Measurements from ENCODE around the gene OSM.
"Not testable (repeated sequence)": the region's sequence is repeated elsewhere in the genome, so short reads cannot be mapped to it uniquely, and the experiment has no call there.

Gene OSM

DNA sequence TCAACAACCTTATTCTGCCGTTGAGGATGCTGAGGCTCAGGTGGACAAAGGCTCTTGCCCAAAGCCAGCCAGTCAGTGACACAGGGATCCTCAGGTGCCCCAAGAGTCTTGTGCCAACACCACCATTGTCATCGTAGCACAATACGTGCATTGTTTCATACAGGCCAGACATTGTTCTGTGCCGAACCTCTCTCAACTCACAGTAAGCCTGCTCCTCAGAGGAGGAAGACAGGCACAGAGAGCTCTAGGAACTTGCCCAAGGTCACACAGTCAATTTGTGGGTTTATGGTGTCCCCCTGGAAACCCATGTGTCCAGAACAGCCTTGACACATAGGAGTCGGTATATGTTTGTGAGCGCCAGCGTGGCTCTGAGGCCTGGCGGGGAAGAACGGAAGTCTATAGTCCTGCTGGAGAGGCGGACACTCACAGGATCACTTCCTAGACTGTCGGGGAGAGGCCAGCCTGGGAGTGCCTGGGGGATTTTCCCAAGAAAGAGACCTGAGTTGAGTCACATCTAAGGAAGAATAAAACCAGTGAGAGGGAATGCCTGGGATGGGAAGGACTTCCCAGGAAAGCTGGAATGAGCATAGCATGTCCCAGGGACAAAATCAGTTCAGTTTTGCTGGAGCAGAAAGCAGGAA lies 40.3 kb downstream of the OSM start:
- no peak for DNase-seq (ENCODE audit: low spot score)

DNA sequence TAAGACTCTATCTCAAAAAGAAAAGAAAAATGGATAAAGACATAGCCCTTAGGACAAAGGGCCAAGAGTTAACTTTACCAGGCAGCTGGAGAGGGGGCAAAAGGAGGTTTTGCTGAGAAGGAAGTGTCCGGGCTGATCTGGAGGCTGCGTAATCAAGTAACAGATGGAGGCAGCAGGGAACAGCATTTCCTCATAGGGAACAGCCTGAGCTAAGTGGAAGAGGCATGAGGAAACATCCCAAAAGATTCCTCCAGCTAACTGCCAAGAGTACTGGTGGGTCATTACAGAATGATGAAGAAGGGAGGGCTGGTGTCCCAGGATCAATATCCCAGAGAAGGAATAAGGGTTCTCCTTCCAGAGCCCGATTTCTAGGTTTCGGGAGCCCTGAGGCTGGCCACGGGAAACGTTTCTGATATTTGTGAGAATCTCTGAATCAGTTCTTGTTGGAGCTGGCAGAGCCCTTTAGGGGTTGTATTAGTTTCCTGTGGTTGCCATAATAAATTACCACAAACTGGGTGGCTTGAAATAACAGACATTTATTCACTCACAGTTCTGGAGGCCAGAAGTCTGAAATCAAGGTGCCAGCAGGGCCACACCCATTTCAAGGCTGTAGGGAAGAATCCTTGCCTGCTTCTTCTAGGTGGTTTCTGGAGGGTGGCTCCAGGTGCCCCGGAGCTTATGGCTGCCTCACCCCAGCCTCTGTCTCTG lies 41.3 kb downstream of the OSM start:
- no peak for DNase-seq (ENCODE audit: low spot score)

DNA sequence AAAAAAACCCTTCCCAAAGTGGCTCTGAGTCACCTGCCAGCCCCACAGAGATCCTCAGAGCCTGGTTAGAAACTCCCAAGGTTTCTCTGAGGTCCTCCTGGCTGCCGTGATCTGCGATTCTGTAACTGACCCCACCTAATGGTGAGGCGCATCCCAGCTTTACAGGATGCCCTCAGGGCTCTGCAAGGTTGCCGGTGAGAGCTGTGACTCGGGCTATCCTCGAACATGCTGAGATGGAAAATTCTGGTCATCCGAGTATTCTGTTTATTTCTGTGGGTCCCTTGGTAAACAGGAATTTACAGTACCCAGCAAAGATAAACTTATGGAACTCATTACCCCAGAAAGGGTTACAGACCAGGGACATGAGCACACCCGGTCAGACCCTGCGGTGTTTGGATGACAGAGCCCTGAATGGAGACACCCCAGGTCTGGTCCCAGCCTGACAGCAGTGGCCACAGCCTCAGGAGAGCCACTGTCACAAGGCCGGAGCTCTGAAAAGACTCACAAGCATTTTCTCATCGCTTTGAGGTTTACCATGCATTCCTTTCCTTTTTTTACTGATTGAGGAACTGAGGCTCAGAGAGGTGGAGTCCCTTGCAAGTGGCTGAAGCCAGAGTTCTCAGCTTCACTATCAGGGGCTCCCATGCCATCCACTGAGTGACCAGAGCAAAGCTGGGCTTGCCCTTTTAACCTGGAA lies 42.3 kb downstream of the OSM start:
- DNase-seq (ENCODE audit: low spot score): no peak

DNA sequence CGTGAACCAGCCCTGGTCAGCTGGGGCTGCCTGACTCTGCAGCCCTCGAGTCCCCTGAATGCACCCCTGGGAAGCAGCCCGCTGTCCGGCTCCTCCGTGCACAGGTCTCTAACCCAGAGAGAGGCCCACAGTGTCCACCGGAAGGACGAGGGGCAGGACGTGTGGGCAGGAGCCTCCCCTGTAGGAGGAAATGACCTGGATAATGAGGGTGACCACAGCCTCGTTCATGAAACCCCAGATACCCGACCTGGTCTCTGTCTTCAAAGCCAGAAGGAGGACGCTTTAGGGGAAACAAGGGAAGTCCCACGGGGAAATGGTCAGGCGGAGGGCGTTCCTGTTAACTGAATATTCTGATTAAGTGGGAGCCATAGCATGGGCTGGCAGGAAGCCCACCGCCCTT lies 43.3 kb downstream of the OSM start:
- DNase-seq (ENCODE audit: low spot score): no peak

DNA sequence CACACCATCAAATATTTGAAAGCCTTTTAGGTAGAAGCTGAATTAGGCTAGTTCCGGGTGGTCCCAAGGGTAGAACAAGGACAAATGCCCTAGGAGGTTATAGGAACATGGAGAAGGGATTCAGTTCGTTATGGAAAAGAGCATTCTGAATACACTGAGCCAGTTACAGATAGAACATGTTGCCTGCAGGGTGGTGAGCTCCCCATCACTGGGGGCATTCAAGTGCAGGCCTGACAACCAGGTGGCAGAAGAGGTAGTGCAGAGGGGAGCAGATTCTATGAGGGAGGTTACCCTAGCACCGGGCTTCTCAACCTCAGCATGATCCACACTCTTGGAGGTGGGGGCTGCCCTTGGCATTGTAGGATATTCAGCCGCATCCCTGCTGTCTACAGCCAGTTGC lies 44.3 kb downstream of the OSM start:
- DNase-seq (ENCODE audit: low spot score): no peak

DNA sequence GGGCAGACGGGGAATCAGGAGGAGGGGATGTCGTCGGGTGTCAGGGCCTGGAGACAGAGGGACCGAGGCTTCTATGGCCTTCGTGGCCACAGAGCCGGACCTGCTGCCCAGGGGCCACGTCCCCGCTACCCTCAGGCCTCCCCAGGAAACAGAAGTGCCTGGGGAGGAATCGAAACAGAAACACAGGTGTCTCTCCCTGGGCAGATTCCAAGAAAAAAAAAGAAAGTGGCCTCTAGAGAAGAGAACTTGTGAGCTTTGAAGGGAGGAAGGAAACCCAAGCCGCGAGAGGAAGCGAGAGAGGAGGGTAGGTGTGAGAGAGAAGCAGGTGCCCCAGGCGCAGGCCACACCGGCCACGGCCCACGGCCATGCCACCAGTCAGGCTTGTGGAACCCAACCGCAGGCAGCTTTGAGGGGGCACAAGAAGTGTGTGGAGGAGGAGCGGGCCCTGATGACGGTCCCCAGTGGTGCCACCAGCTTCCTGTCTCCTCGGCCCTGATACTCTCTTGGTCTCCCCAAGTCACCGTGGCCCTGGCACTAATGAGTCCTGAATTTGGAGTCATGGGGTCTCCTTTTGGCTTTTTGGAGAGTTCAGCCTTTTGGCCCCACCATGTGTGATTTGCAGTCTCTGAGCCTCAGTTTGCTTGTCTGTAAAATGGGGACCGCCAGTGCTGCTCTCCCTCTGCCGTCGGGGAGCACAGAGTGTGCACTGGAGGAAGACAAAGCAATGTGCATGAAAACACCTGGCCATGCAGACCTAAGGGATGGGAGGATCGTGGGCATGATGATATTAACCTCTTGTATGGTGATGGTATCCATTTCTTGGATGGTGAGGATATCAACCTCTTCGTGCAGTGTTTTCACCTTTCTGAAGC lies 45.3 kb downstream of the OSM start:
- DNase-seq (ENCODE audit: low spot score): peak; percentile 73

DNA sequence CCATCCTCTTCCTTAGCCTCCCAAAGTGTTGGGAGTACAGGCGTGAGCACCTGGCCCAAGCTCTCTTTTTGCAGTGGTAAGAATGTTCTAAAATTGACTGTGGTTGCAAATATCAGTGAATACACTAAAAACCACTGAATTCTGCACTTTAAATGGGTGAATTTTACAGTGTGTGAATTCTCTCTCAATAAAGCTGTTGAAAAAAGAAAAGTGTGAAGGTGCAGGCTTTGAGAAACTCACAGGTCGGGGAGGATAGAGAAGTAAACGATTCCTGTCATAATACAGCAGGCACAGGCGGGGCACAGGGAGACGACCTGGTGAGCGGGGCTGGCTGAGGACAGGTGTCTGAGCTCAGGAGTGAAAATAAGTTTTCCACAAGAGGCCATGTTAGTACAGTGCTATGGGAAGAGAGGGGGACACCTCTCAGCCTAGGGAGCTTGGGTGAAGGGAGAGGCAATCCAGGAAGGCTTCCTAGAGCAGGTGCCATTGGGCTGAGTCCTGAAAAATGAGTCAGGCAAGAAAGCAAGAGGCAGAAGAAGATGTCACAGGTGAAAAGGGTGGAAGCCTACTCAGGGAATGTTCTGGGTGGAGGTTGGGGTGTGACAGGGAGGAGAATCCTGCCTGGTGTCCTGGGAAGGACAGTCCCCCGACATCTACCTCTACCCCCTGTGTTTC lies 46.2 kb downstream of the OSM start:
- DNase-seq (ENCODE audit: low spot score): no peak

GRCh38 chr22:30219668-30220278 lies 46.9 kb downstream of the OSM start:
- DNase-seq (ENCODE audit: low spot score): no peak

DNA sequence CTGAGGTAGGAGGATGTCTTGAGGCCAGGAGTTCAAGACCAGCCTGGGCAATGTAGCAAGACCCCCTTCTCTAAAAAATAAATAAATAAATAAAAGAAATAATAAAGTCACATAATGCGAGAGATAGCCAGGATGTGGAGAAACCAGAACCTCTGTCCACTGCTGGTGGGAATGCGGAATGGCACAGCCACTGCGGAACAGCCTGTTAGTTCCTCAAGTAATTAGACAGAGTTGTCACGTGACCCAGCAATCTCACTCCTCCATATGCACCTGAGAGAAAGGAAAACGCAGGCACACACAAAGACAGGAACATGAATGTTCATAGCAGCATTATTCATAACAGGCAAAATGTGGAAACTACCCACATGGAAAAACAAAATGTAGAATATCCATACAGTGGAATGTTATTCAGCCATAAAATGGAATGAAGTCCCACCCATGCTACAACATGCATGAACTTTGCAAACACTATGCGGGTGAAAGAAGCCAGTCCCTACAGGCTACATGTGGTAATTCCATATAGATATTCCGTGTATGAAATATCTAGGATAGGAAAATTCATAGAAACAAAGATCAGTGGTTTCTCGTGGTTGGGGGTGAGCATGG lies 47.5 kb downstream of the OSM start:
- DNase-seq (ENCODE audit: low spot score): no peak

DNA sequence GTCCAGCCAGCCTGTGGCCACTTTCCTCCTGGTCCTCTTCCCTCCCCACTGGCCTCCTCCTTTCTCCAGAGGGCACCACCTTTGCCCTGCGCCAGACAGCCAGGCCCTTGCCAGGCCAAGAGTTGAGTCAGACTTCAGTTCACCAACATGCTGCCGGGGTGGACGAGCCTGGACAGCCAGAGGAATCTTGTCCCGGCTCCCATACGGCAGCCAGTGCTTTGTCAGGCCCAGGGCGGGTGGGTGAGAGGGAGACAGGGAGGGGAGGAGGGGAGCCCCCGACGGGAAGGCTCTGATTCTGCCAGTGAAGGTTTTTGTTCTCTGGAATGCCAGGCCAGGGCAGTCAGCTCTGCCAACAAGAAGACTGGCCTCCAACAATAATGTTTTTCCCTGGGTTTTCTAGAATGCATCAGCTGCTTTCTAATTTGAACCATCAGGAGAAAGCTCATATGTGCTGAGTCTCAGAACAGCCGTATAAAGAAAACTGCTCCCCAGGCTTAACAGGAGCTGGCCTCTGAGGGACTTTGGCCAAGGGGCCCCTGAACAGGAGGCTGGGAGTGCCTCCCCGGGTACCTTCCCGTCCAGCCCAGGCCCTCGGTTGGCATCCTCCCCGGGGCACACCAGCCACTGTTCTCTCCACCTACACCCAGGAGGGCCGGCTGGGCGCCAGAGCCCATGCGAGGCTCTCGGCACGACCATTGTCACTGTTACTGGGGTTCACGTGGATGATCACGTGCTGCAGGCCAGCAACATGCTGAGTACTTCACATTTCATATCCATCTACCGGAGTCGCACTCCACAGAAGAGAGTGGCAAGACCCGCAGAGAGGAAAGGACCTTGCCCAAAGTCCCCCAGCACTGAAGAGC lies 48.7 kb downstream of the OSM start:
- no peak for DNase-seq (ENCODE audit: low spot score)

GRCh38 chr22:30216710-30217109 lies 49.9 kb downstream of the OSM start:
- DNase-seq (ENCODE audit: low spot score): no peak

- DNase-seq (ENCODE audit: low spot score): not testable (repeated sequence)
Measured at GRCh38 chr22:30216272-30216671, 50.4 kb downstream of the OSM start.

DNA sequence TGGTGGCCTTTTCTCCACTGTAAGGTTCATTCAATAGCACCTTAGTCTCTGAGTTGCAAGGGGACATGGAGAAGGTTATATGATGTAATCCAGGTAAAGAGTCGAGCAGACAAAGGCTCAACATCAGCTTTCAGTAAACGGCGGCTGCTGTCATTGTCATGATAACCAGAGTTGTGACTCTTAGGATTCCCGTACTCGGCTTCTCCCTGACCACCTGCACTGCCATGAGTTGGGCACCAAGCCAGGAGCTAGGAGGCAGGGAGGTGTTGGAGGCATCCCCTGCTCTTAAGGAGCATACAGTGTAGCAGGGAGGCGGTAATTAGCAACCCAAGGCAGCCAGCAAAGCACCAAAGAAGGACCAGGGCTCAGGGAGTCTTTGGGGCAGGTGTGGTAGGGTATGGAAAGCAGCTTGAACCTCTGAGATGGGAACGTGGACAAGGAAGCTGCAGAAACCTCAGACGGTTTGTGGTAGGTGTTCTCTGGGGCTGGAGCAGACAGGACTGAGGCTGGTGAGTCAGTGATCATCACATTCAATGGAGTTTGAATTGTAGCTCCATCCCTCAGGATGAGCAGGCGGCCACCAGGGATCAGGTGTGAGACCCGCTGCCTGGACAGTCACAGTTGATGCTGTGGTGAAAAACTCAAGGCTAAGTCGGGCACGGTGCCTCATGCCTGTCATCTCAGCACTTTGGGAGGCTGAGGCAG lies 51.8 kb downstream of the OSM start:
- DNase-seq (ENCODE audit: low spot score): no peak

DNA sequence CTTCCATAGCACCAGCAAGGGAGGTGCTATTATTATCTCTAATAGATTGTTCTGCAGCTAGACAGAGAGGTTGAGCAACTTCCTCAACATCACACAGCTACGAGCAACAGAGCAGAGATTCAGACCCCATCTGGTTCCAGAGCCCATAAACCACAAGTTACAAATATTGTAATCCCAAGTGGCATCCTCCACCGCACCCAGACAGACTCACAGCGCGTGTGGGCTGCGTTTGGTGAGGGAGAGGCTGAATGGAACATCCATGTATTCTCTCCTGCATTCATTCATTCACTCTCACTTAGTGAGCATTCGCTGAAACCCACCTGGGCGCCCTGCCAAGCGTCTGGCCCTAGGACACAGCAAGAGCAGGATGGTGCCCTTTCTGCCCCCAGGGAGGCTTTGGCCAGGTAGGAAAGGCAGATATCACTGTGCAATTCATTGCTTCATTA lies 53.6 kb downstream of the OSM start:
- no peak for DNase-seq (ENCODE audit: low spot score)

Measured in CD4-positive, alpha-beta T cell treated with Interleukin-2 at 100 ng/mL for 4 hours (primary cell).